Heart right ventricle (tissue), 16 donors: Measurements from ENCODE around the gene CASP8. TPM values are rescaled to one million over a fixed set of nuclear protein-coding genes. Genes with fewer than 3 reads are reported as not detected.

Experiments
- ATAC-seq, 8 donors: fragments of 200-7000 bp; cut with Tn5 transposase; one replicate each; pipeline ENCODE4 v1.9.1; 2020; ENCODE audit warnings: mild to moderate bottlenecking in 8 of 8, moderate library complexity in 8 of 8, moderate number of reproducible peaks in 1 of 8
- DNase-seq, 2 donors: peaks; one replicate each; pipeline ENCODE4 v3.0.0-alpha.2; 2020
- H3K27ac ChIP-seq, 10 donors: fragments of 200-600 bp; sonication (generic) in 2 of 10; one replicate each; pipeline versions ENCODE4 v1.5.0 to v1.8.0; 2020 to 2022; ENCODE audit warnings: mild to moderate bottlenecking in 3 of 10
- H3K27me3 ChIP-seq, 7 donors: fragments of 200-600 bp; one replicate each; pipeline ENCODE4 v1.8.0; 2021 to 2022; ENCODE audit warnings: mild to moderate bottlenecking in 2 of 7
- H3K36me3 ChIP-seq, 9 donors: fragments of 200-600 bp; sonication (generic) in 1 of 9; one replicate each; pipeline versions ENCODE4 v1.5.0 to v1.8.0; 2020 to 2022; ENCODE audit warnings: mild to moderate bottlenecking in 2 of 9
- H3K4me1 ChIP-seq, 9 donors: fragments of 200-600 bp; sonication (generic) in 1 of 9; one replicate each; pipeline versions ENCODE4 v1.5.0 to v1.8.0; 2020 to 2022; ENCODE audit warnings: mild to moderate bottlenecking in 4 of 9
- H3K4me3 ChIP-seq, 10 donors: fragments of 200-600 bp; sonication (generic) in 2 of 10; one replicate each; pipeline versions ENCODE4 v1.5.0 to v1.8.0; 2020 to 2022; ENCODE audit warnings: mild to moderate bottlenecking in 7 of 10, moderate library complexity in 2 of 10
- H3K9me3 ChIP-seq, 11 donors: fragments of 200-600 bp in 10 of 11; sonication (generic) in 2 of 11; one replicate each; pipeline versions ENCODE4 v1.5.0 to v1.8.0; 2013 to 2022; ENCODE audit warnings: mild to moderate bottlenecking in 2 of 11, control low read depth in 1 of 11, moderate library complexity in 1 of 11
- CTCF ChIP-seq, 9 donors: fragments of 200-600 bp; sonication (generic) in 2 of 9; IDR thresholded peaks; one replicate each; pipeline versions ENCODE4 v1.5.0 to v1.8.0; 2021 to 2022; ENCODE audit warnings: antibody characterized with exemption in 9 of 9, mild to moderate bottlenecking in 5 of 9, moderate library complexity in 1 of 9
- WGBS, 2 donors: extraction: QIAGEN DNeasy Blood & Tissue Kit; methylation state at CpG; one replicate each; pipeline ENCODE4 v1.1.7; 2013; ENCODE audit warnings: inconsistent platforms in 1 of 2; 5-methylcytosine and 5-hydroxymethylcytosine counted together
- intact Hi-C, 10 donors: fragments of 100-400 bp; cut with DNase I; formaldehyde crosslinking; loops; one replicate each; pipeline versions ENCODE4 v1.11.1 to v1.14.2; 2022
- polyA plus RNA-seq, 2 donors: library from polyadenylated mRNA; stranded (reverse); fragments of 200-250 nt; gene quantifications; one replicate each; pipeline ENCODE4 v1.2.3, GENCODE V29; 2013
- total RNA-seq, 10 donors: library from RNA; stranded (reverse); fragmentation: NEBNext Ultra II Directional in 3 of 10; extraction: Animal tissue kit (Norgen Biotek cat#: 25700) in 3 of 10; gene quantifications; one replicate each; pipeline versions ENCODE4 v1.2.1 to v1.2.4, GENCODE V29; 2021 to 2023
- donor health status: Arrhythmogenic right ventricular cardiomyopathy.
- donor health status: ischemic (EF 13 %, LVEDD 7.1; RV severe dilation, severe dysfunction).
- donor health status: healthy with polysubstance abuse.
- donor health status: DM: no; HTN: yes; CAD: no.
- donor health status: DM: no; HTN: no; CAD: no.
- donor health status: ischemic (EF 25% LVEDD 6.9; RV normal size, moderate dysfunction).
- donor health status: ischemic (EF 25% LVEDD 5.7; RV mildly dilated, moderate dysfunction).
- donor health status: healthy.
- donor health status: DM: yes; HTN: yes; CAD: no.
- donor health status: Ischemic cardiomyopathy.
- donor health status: ischemic (EF 35%, LVEDD 5.7; RV mildly dilated, moderate dysfunction).
- donor health status: nonischemic (EF 11% LVEDD 7.7; RV severe dilation, severe dysfunction).
- donor health status: DM: yes; HTN: yes; CAD: no.
- donor health status: PGD.
- donor health status: ischemic (EF 29% LVEDD 5.4; RV normal size, mild dysfunction).
- donor health status: nonischemic (EF 23%, LVEDD 6.1; RV moderate dilation, normal function).

The CASP8 gene
- total and polyA plus RNA-seq, 12 donors, result 2.0 to 10.1 (median 3.4) TPM

GRCh38 chr2:201275990-201276389, 15.7 kb downstream of the CASP8 start:
- H3K27ac ChIP-seq, result no peak overlapping the region
- no peak overlapping the region for H3K4me3 ChIP-seq
- no peak for DNase-seq
- whole genome bisulfite sequencing, 2 donors, result 63 to 77% methylated on average over 5 of the region's 5 CpGs
- TF ChIP-seq CTCF (IDR thresholded peaks at IDR 0.05), result no peak
- peaks cover 0 to 91% (median 5%) of the 10 kb centered on the region in 9 donors for H3K36me3 ChIP-seq
- peaks cover 0 to 14% (median 0%) of the 10 kb centered on the region in 9 donors for H3K4me1 ChIP-seq
- H3K9me3 ChIP-seq, result no peaks in the 10 kb centered on the region
- no peaks in the 10 kb centered on the region for H3K27me3 ChIP-seq
- ATAC-seq, result no peak
- intact Hi-C loops, result no loop called here

GRCh38 chr2:201276511-201276910, 16.2 kb downstream of the CASP8 start:
- WGBS, 2 donors, result 94 to 95% methylated on average over 6 of the region's 6 CpGs
- no peak for TF ChIP-seq CTCF (IDR thresholded peaks at IDR 0.05)
- peaks cover 0 to 91% (median 5%) of the 10 kb centered on the region in 9 donors for H3K36me3 ChIP-seq

GRCh38 chr2:201279079-201279478, 18.7 kb downstream of the CASP8 start:
- ATAC-seq, result no peak

More at GRCh38 chr2:201276511-201276910, 16.2 kb downstream of the CASP8 start:
- Histone ChIP-seq H3K4me1 (peaks cover 0 to 14% (median 0%) of the 10 kb centered on the region in 9 donors), H3K27me3 (no peaks in the 10 kb centered on the region), H3K9me3 (no peaks in the 10 kb centered on the region), H3K4me3 (no peak overlapping the region), H3K27ac (no peak overlapping the region)
- intact Hi-C loops, result no loop called here
- ATAC-seq (no peak), DNase-seq (no peak)

GRCh38 chr2:201280191-201281040, 20.1 kb downstream of the CASP8 start:
- Histone ChIP-seq H3K36me3 (peaks cover 0 to 64% (median 3%) of the 10 kb centered on the region in 9 donors), H3K4me1 (peaks cover 0 to 8% (median 0%) of the 10 kb centered on the region in 9 donors), H3K27me3 (no peaks in the 10 kb centered on the region), H3K4me3 (no peak overlapping the region), H3K27ac (no peak overlapping the region), H3K9me3 (no peaks in the 10 kb centered on the region)
- intact Hi-C loops, result no loop called here
- DNase-seq (no peak), ATAC-seq (no peak)
- WGBS, 2 donors, result 79 to 90% methylated on average over 3 of the region's 3 CpGs
- no peak for TF ChIP-seq CTCF (IDR thresholded peaks at IDR 0.05)

More at GRCh38 chr2:201279079-201279478, 18.7 kb downstream of the CASP8 start:
- Histone ChIP-seq H3K27me3 (no peaks in the 10 kb centered on the region), H3K9me3 (no peaks in the 10 kb centered on the region), H3K36me3 (peaks cover 0 to 68% (median 5%) of the 10 kb centered on the region in 9 donors), H3K27ac (no peak overlapping the region), H3K4me1 (peaks cover 0 to 8% (median 0%) of the 10 kb centered on the region in 9 donors), H3K4me3 (no peak overlapping the region)
- intact Hi-C loops, result no loop called here
- no peak for TF ChIP-seq CTCF (IDR thresholded peaks at IDR 0.05)
- WGBS, 2 donors, result 89 to 95% methylated on average over 1 of the region's 1 CpG
- DNase-seq, result no peak
